Body of pancreas (tissue), 4 donors: ENCODE measurements around the gene ZNF615.

ENCODE experiments used
- POLR2A ChIP-seq, 3 donors: fragments of 450-650 bp; IDR thresholded peaks; one replicate each; pipeline ENCODE4 v1.6.1; 2016; ENCODE audit warnings: antibody characterized with exemption in 3 of 3, mild to moderate bottlenecking in 2 of 3
- TF ChIP-seq, protein P1 (sequence below), 7 experiments: fragments of 450-650 bp in 4 of 7; fragments of 200-600 bp in 3 of 7; sonication (generic) in 3 of 7; IDR thresholded peaks; one replicate each; pipeline ENCODE4 v1.5.1; 2016 to 2019; ENCODE audit warnings: antibody characterized with exemption in 7 of 7

DNA sequence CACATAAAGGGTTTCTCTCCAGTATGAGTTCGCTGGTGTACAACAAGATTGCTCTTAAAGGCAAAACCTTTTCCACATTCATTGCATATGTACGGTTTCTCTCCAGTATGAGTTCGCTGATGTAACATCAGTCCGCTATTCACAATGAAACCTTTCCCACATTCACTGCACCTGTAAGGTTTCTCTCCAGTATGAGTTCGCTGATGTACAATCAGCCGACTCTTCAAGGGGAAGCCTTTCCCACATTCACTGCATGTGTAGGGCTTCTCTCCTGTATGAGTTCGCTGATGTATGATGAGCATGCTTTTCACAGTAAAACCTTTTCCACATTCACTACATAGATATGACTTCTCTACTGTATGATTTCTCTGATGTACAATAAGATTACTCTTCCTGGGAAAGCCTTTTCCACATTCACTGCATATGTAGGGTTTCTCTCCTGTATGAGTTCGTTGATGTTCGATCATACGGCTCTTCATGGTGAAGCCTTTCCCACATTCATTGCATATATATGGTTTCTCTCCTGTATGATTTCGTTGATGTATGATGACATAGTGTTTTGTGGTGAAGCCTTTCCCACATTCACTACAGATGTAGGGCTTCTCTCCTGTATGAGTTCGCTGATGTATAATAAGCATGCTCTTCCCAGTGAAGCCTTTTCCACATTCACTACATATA, 26.2 kb upstream of the ZNF615 start:
- no peak for TF ChIP-seq POLR2A (IDR thresholded peaks at IDR 0.05)
- TF ChIP-seq, protein P1, sequence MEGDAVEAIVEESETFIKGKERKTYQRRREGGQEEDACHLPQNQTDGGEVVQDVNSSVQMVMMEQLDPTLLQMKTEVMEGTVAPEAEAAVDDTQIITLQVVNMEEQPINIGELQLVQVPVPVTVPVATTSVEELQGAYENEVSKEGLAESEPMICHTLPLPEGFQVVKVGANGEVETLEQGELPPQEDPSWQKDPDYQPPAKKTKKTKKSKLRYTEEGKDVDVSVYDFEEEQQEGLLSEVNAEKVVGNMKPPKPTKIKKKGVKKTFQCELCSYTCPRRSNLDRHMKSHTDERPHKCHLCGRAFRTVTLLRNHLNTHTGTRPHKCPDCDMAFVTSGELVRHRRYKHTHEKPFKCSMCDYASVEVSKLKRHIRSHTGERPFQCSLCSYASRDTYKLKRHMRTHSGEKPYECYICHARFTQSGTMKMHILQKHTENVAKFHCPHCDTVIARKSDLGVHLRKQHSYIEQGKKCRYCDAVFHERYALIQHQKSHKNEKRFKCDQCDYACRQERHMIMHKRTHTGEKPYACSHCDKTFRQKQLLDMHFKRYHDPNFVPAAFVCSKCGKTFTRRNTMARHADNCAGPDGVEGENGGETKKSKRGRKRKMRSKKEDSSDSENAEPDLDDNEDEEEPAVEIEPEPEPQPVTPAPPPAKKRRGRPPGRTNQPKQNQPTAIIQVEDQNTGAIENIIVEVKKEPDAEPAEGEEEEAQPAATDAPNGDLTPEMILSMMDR (IDR thresholded peaks at IDR 0.05) = no peak
